ENCODE data around the gene NTHL1. TPM values are rescaled to one million over a fixed set of nuclear protein-coding genes. Genes with fewer than 3 reads are reported as not detected.

The NTHL1 gene
- total RNA-seq, 2 experiments from 2014 or later, result 28.2 to 29.8 TPM

DNA sequence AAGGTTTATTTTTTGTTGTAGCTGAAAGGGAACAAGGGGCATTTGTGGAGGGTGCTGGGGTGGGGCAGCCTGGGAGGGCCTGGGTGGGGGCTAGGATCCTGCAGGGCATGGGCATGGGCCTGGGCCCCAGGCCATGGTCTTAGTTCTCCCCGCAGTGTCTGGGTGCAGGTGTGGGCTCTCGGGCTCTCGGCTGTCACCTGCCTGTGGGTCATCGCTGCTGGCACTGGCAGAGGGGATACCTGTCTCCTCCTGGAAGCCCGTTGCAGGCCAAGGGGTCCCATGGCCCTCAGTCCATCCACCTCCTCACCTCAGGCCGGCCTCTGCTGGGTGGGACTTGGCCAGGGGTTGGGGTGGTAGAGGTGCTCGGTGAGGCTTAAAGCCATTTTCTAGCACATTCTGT, 30.5 kb upstream of the NTHL1 start:
- ATAC-seq (no peak), DNase-seq (no peak)
- Mint-ChIP-seq H3K36me3 (ENCODE audit: low read depth) (no peaks in the 10 kb centered on the region), H3K4me1 (ENCODE audit: low read depth) (no peaks in the 10 kb centered on the region), H3K27ac (no peak overlapping the region), H3K9me3 (no peaks in the 10 kb centered on the region), H3K4me3 (no peak overlapping the region), H3K27me3 (no peaks in the 10 kb centered on the region)
- TF ChIP-seq, protein P1, sequence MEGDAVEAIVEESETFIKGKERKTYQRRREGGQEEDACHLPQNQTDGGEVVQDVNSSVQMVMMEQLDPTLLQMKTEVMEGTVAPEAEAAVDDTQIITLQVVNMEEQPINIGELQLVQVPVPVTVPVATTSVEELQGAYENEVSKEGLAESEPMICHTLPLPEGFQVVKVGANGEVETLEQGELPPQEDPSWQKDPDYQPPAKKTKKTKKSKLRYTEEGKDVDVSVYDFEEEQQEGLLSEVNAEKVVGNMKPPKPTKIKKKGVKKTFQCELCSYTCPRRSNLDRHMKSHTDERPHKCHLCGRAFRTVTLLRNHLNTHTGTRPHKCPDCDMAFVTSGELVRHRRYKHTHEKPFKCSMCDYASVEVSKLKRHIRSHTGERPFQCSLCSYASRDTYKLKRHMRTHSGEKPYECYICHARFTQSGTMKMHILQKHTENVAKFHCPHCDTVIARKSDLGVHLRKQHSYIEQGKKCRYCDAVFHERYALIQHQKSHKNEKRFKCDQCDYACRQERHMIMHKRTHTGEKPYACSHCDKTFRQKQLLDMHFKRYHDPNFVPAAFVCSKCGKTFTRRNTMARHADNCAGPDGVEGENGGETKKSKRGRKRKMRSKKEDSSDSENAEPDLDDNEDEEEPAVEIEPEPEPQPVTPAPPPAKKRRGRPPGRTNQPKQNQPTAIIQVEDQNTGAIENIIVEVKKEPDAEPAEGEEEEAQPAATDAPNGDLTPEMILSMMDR (IDR thresholded peaks at IDR 0.05), result no peak
- intact Hi-C loops (cut with micrococcal nuclease), result no loop called here
- POLR2A ChIA-PET, result no interaction called here
- CTCF ChIA-PET, result interaction anchor here (1.0 kb wide), 1 partner anchor 55 kb away, joined by 3 read pairs; no protein-coding TSS in a partner anchor

DNA sequence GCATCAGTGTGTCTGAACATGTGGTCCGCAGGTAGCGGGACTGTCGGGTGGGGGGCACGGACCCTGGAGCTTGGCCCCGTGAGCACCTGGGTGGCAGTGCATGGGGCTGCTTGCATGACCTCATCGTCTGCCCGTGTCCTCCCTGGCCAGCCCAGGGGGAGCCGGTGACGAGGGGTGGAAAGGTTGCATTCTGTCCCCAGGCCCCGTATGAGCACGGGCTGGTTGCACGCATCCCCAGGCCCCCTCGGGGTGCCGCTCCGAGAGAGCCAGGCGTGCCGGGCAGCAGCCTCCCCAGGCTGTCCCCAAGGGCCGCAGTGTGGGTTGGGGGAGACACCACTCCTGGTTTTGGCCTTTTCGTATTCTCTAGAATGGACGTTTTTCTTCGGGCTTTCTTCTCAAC, 30.1 kb upstream of the NTHL1 start:
- Mint-ChIP-seq H3K36me3 (ENCODE audit: low read depth) (no peaks in the 10 kb centered on the region), H3K9me3 (no peaks in the 10 kb centered on the region), H3K4me3 (no peak overlapping the region), H3K27ac (no peak overlapping the region), H3K27me3 (no peaks in the 10 kb centered on the region), H3K4me1 (ENCODE audit: low read depth) (no peaks in the 10 kb centered on the region)
- ChIA-PET CTCF (interaction anchor here (1.0 kb wide), 1 partner anchor 55 kb away, joined by 3 read pairs; no protein-coding TSS in a partner anchor), POLR2A (interaction anchor here (1.2 kb wide), 1 partner anchor 9 kb away, joined by 3 read pairs; no protein-coding TSS in a partner anchor)
- DNase-seq (no peak), ATAC-seq (no peak)
- intact Hi-C loops (cut with micrococcal nuclease), result no loop called here
- TF ChIP-seq, protein P1 (IDR thresholded peaks at IDR 0.05), result no peak

DNA sequence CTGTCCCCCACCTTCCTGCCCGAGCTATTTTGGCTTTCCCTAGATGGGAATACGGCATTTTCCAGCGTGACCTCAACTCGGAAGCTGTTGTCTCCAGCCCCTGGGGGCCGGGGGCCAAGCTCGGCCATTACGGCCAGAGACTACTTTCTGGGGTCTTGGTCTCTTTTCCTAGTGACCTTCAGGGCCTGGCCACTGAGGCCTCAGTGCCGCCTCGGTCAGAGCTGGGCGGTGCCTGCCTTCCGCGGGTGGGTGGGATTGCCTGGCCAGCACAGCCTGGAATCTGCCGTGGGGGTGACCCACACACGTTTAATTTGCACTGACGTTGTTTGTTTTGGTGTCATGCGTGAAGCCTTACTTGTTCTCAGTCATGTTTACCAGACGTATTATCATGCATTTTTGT, 29.4 kb upstream of the NTHL1 start:
- CTCF ChIA-PET, result interaction anchor here (1.0 kb wide), 1 partner anchor 54 kb away, joined by 3 read pairs; no protein-coding TSS in a partner anchor
- H3K4me3 Mint-ChIP-seq, result no peak overlapping the region
- no peaks in the 10 kb centered on the region for H3K4me1 Mint-ChIP-seq (ENCODE audit: low read depth)
- POLR2A ChIA-PET, result interaction anchor here (1.2 kb wide), 1 partner anchor 9 kb away, joined by 3 read pairs; no protein-coding TSS in a partner anchor
- H3K27ac Mint-ChIP-seq, result no peak overlapping the region
- intact Hi-C loops (cut with micrococcal nuclease), result no loop called here
- peaks cover 2% of the 10 kb centered on the region for H3K36me3 Mint-ChIP-seq (ENCODE audit: low read depth)
- ATAC-seq (no peak), DNase-seq (no peak)
- no peaks in the 10 kb centered on the region for H3K27me3 Mint-ChIP-seq
- H3K9me3 Mint-ChIP-seq, result no peaks in the 10 kb centered on the region
- TF ChIP-seq, protein P1 (IDR thresholded peaks at IDR 0.05), result no peak

DNA sequence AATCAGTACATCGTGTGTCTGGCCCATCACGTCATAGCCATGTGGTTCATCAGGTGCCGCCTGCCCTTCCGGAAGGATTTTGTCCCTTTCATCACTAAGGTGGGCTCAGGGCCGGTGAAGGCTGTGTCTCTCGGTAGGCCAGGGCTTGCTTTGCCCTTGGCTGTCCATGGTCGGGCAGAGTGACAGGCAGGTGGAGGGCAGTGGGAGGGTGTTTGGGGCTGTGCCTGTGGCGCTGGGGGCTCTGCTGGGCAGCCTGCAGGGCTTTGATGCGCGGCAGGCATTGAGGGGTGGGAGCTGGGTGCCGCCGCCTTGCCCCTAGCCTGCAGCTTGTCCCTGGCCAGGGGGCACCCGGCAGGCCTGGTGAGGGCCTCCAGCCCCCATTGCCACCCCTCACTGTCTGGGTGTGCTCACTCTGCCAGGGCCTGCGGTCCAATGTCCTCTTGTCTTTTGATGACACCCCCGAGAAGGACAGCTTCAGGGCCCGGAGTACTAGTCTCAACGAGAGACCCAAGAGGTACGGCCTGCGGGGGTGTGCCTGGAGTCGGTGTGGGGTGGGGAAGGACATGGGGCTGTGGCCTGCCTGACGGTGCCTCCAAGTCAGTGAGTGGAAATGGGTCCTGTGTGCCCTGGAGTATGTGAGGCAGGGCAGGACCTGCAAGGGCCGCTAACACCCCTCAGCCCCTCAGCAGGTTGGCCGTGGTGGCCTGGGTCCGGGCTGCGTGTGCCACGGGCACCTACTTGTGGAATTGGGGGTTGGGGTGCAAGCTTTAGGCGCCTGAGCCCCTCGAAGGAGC, 28.6 kb upstream of the NTHL1 start:
- H3K27me3 Mint-ChIP-seq, result no peaks in the 10 kb centered on the region
- H3K4me1 Mint-ChIP-seq (ENCODE audit: low read depth), result no peaks in the 10 kb centered on the region
- no peaks in the 10 kb centered on the region for H3K9me3 Mint-ChIP-seq
- peaks cover 2% of the 10 kb centered on the region for H3K36me3 Mint-ChIP-seq (ENCODE audit: low read depth)
- H3K4me3 Mint-ChIP-seq, result no peak overlapping the region
- ChIA-PET POLR2A (interaction anchor here (1.2 kb wide), 1 partner anchor 10 kb away, joined by 3 read pairs; no protein-coding TSS in a partner anchor), CTCF (no interaction called here)
- H3K27ac Mint-ChIP-seq, result no peak overlapping the region
- ATAC-seq (no peak), DNase-seq (no peak)
- intact Hi-C loops (cut with micrococcal nuclease), result no loop called here
- TF ChIP-seq, protein P1 (IDR thresholded peaks at IDR 0.05), result no peak

DNA sequence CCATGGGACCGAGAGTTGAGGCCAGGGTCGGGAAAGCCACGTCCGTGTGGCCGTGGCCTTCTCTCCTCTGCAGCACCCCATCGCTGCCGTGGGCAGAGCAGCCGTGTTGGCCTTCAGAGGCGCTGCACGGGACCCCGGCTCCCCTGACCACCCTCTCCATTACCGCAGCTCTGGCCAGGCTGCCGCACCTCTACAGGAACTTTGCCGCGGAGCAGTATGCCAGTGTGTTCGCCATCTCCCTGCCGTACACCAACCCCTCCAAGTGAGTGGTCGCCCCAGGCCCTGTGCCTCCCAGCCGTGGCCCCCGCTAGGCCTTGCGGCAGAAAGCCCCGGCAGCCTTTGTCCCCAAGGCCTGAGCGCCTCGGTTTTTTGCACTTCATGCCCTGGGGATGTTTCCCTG, 28.0 kb upstream of the NTHL1 start:
- peaks cover 2% of the 10 kb centered on the region for H3K36me3 Mint-ChIP-seq (ENCODE audit: low read depth)
- no peaks in the 10 kb centered on the region for H3K27me3 Mint-ChIP-seq
- TF ChIP-seq, protein P1 (IDR thresholded peaks at IDR 0.05), result no peak
- POLR2A ChIA-PET, result no interaction called here
- H3K4me1 Mint-ChIP-seq (ENCODE audit: low read depth), result no peaks in the 10 kb centered on the region
- no peak for DNase-seq
- CTCF ChIA-PET, result no interaction called here
- no peak for ATAC-seq
- no peak overlapping the region for H3K4me3 Mint-ChIP-seq
- intact Hi-C loops (cut with micrococcal nuclease), result no loop called here
- no peak overlapping the region for H3K27ac Mint-ChIP-seq
- H3K9me3 Mint-ChIP-seq, result no peaks in the 10 kb centered on the region
